HG03064 (cell line): ENCODE data around the gene OR52A1.

ENCODE experiments used
- ATAC-seq: cut with Tn5 transposase; IDR thresholded peaks from one replicate; pipeline ENCODE4 v1.9.1; 2021; ENCODE audit warnings: low read depth; ENCODE audit not compliant: unreplicated experiment

Gene OR52A1

GRCh38 chr11:5137014-5137413, 17.5 kb downstream of the OR52A1 start:
- no peak for ATAC-seq

GRCh38 chr11:5136261-5136660, 18.3 kb downstream of the OR52A1 start:
- no peak for ATAC-seq

- no peak for ATAC-seq
Measured at GRCh38 chr11:5131584-5132335, 22.8 kb downstream of the OR52A1 start.

GRCh38 chr11:5129457-5129877, 25.1 kb downstream of the OR52A1 start:
- no peak for ATAC-seq

- ATAC-seq: no peak
Measured at GRCh38 chr11:5124891-5125620, 29.5 kb downstream of the OR52A1 start.

GRCh38 chr11:5123802-5124521, 30.6 kb downstream of the OR52A1 start:
- ATAC-seq: no peak

GRCh38 chr11:5118893-5119292, 35.7 kb downstream of the OR52A1 start:
- no peak for ATAC-seq

GRCh38 chr11:5117588-5117987, 37.0 kb downstream of the OR52A1 start:
- ATAC-seq: no peak

- no peak for ATAC-seq
Measured at GRCh38 chr11:5115339-5115738, 39.2 kb downstream of the OR52A1 start.

- ATAC-seq: no peak
Measured at GRCh38 chr11:5107285-5107684, 47.3 kb downstream of the OR52A1 start.

GRCh38 chr11:5103066-5103465, 51.5 kb downstream of the OR52A1 start:
- ATAC-seq: no peak

- ATAC-seq: no peak
Measured at GRCh38 chr11:5102246-5102645, 52.3 kb downstream of the OR52A1 start.

GRCh38 chr11:5096011-5096410, 58.5 kb downstream of the OR52A1 start:
- no peak for ATAC-seq
